Neural progenitor cell (in vitro differentiated cells): ENCODE results near the gene SLC26A8. TPM values are rescaled to one million over a fixed set of nuclear protein-coding genes. Genes with fewer than 3 reads are reported as not detected.
A peak's percentile ranks its signal among the peaks of the same experiment; 100 is the strongest.

Source experiments
- DNase-seq: peaks from one replicate; pipeline ENCODE4 v3.0.0-alpha.2; 2016; ENCODE audit warnings: low spot score
- H2AFZ ChIP-seq: fragments of 200-600 bp; sonication (generic); replicated peaks from 2 replicates; pipeline ENCODE4 v1.6.1; 2016; ENCODE audit warnings: antibody characterized with exemption
- H3F3A ChIP-seq: fragments of 200-600 bp; sonication (generic); 2 replicates; pipeline ENCODE4 v1.6.1; 2016; ENCODE audit warnings: antibody characterized with exemption, low read depth
- H3K27ac ChIP-seq: fragments of 200-600 bp; sonication (generic); 2 replicates; pipeline ENCODE4 v1.5.1; 2016; ENCODE audit warnings: mild to moderate bottlenecking
- H3K27me3 ChIP-seq: fragments of 200-600 bp; sonication (generic); 2 replicates; pipeline ENCODE4 v1.6.1; 2016; ENCODE audit warnings: mild to moderate bottlenecking, moderate library complexity
- H3K36me3 ChIP-seq: fragments of 200-600 bp; sonication (generic); 2 replicates; pipeline ENCODE4 v1.5.1; 2016
- H3K4me1 ChIP-seq: fragments of 200-600 bp; sonication (generic); 2 replicates; pipeline ENCODE4 v1.6.1; 2016; ENCODE audit warnings: mixed run types
- H3K4me2 ChIP-seq: fragments of 200-600 bp; sonication (generic); 2 replicates; pipeline ENCODE4 v1.6.1; 2016
- H3K4me3 ChIP-seq: fragments of 200-600 bp; sonication (generic); 2 replicates; pipeline ENCODE4 v1.5.1; 2016
- H3K79me2 ChIP-seq: fragments of 200-600 bp; sonication (generic); 2 replicates; pipeline ENCODE4 v1.6.1; 2016; ENCODE audit warnings: low read depth
- H3K9ac ChIP-seq: fragments of 200-600 bp; sonication (generic); 2 replicates; pipeline ENCODE4 v1.6.1; 2016
- H3K9me3 ChIP-seq: fragments of 200-600 bp; sonication (generic); 2 replicates; pipeline ENCODE4 v1.5.1; 2016; ENCODE audit warnings: low read depth
- H4K20me1 ChIP-seq: fragments of 200-600 bp; sonication (generic); 2 replicates; pipeline ENCODE4 v1.6.1; 2016; ENCODE audit warnings: low read depth
- H3K27ac Mint-ChIP-seq: 3 replicates; pipeline ENCODE4 v1.8.0; 2021; ENCODE audit warnings: mixed read lengths
- H3K27me3 Mint-ChIP-seq: 2 replicates; pipeline ENCODE4 v1.8.0; 2022; ENCODE audit warnings: low read depth, mild to moderate bottlenecking, inconsistent platforms, moderate library complexity, mixed read lengths; ENCODE audit not compliant: insufficient read depth
- H3K36me3 Mint-ChIP-seq: 3 replicates; pipeline ENCODE4 v1.8.0; 2021; ENCODE audit warnings: mixed read lengths
- H3K4me1 Mint-ChIP-seq: 3 replicates; pipeline ENCODE4 v1.8.0; 2021; ENCODE audit warnings: mixed read lengths
- H3K4me3 Mint-ChIP-seq: 3 replicates; pipeline ENCODE4 v1.8.0; 2021; ENCODE audit warnings: mild to moderate bottlenecking, moderate library complexity, mixed read lengths
- H3K9me3 Mint-ChIP-seq: 3 replicates; pipeline ENCODE4 v1.8.0; 2020; ENCODE audit warnings: mixed read lengths
- CTCF ChIP-seq: fragments of 200-600 bp; sonication (generic); IDR thresholded peaks from 2 replicates; pipeline ENCODE4 v1.5.1; 2017; ENCODE audit warnings: antibody characterized with exemption, mild to moderate bottlenecking
- EZH2 ChIP-seq: fragments of 200-600 bp; sonication (generic); IDR thresholded peaks from 2 replicates; pipeline ENCODE4 v1.6.1; 2017; ENCODE audit warnings: antibody characterized with exemption, mild to moderate bottlenecking, moderate library complexity
- EZH2phosphoT487 ChIP-seq: fragments of 200-600 bp; sonication (generic); IDR thresholded peaks from 2 replicates; pipeline ENCODE4 v1.6.1; 2017; ENCODE audit warnings: antibody characterized with exemption
- total RNA-seq: library from RNA; depleted of rRNA; stranded (reverse); fragments of >200 nt; gene quantifications from 2 replicates; pipeline ENCODE4 v1.2.3, GENCODE V29; 2015; ENCODE audit warnings: low replicate concordance

The SLC26A8 gene
- total RNA-seq, 1 donor from 2014 or later = 0.13 TPM

- Histone ChIP-seq H3F3A (peaks cover 14% of the 10 kb centered on the region), H3K9me3 (no peaks in the 10 kb centered on the region), H3K4me1 (peaks cover 44% of the 10 kb centered on the region), H3K9ac (no peak overlapping the region), H3K27me3 (no peaks in the 10 kb centered on the region), H3K27ac (no peak overlapping the region), H3K4me2 (peak overlapping the region; percentile 87), H2AFZ (peak overlapping the region; percentile 22), H3K36me3 (no peaks in the 10 kb centered on the region), H3K4me3 (peak overlapping the region; percentile 66), H4K20me1 (peaks cover 32% of the 10 kb centered on the region), H3K79me2 (peaks cover 33% of the 10 kb centered on the region)
- Mint-ChIP-seq H3K27ac (no peak overlapping the region), H3K4me3 (peak overlapping the region; percentile 90), H3K36me3 (peaks cover 4% of the 10 kb centered on the region), H3K4me1 (peaks cover 34% of the 10 kb centered on the region), H3K27me3 (no peaks in the 10 kb centered on the region), H3K9me3 (no peaks in the 10 kb centered on the region)
- no peak for DNase-seq
- no peak for TF ChIP-seq CTCF
- TF ChIP-seq EZH2 = no peak
- TF ChIP-seq EZH2phosphoT487 = no peak
Measured at GRCh38 chr6:35922139-35922554, 102.3 kb downstream of the SLC26A8 start.

GRCh38 chr6:35920793-35921732, 103.4 kb downstream of the SLC26A8 start, which contains the start of gene SRPK1:
TSS of gene SRPK1 (minus strand) at chr6:35921098. CDS start at chr6:35921056, 42 bp downstream.
- no peak within 1 kb of the TSS for H3K27ac ChIP-seq
- H3K4me1 Mint-ChIP-seq = peaks cover 36% of the 10 kb centered on the region
- TF ChIP-seq CTCF = no peak
- TF ChIP-seq EZH2 = no peak

GRCh38 chr6:35919827-35920751, 104.4 kb downstream of the SLC26A8 start:
- H2AFZ ChIP-seq = peak overlapping the region; percentile 26
- peak; percentile 29 for TF ChIP-seq EZH2phosphoT487
- TF ChIP-seq CTCF = no peak
- TF ChIP-seq EZH2 = no peak
- H3K79me2 ChIP-seq = peaks cover 54% of the 10 kb centered on the region

More at GRCh38 chr6:35920793-35921732, 103.4 kb downstream of the SLC26A8 start, which contains the start of gene SRPK1:
- peak within 1 kb of the TSS; percentile 33 for H3K9ac ChIP-seq
- peak within 1 kb of the TSS; percentile 95 for H3K27ac Mint-ChIP-seq
- H3K79me2 ChIP-seq = peaks cover 44% of the 10 kb centered on the region
- H3K4me3 ChIP-seq = peak within 1 kb of the TSS; percentile 66
- H3K27me3 ChIP-seq = no peaks in the 10 kb centered on the region
- H3K4me1 ChIP-seq = peaks cover 44% of the 10 kb centered on the region
- peaks cover 14% of the 10 kb centered on the region for H3F3A ChIP-seq
- DNase-seq = peak; percentile 96
- no peaks in the 10 kb centered on the region for H3K27me3 Mint-ChIP-seq
- H3K9me3 Mint-ChIP-seq = no peaks in the 10 kb centered on the region
- peaks cover 9% of the 10 kb centered on the region for H3K36me3 Mint-ChIP-seq
- H4K20me1 ChIP-seq = peaks cover 42% of the 10 kb centered on the region
- H3K9me3 ChIP-seq = no peaks in the 10 kb centered on the region
- H3K36me3 ChIP-seq = no peaks in the 10 kb centered on the region
- H2AFZ ChIP-seq = peak within 1 kb of the TSS; percentile 48
- H3K4me3 Mint-ChIP-seq = peak within 1 kb of the TSS; percentile 97
- peak within 1 kb of the TSS; percentile 87 for H3K4me2 ChIP-seq

More at GRCh38 chr6:35919827-35920751, 104.4 kb downstream of the SLC26A8 start:
- Histone ChIP-seq H3K36me3 (peaks cover 3% of the 10 kb centered on the region), H3K27me3 (no peaks in the 10 kb centered on the region), H3F3A (peaks cover 14% of the 10 kb centered on the region), H3K9me3 (no peaks in the 10 kb centered on the region), H3K4me3 (peak overlapping the region; percentile 66), H3K27ac (no peak overlapping the region), H3K9ac (peak overlapping the region; percentile 33), H4K20me1 (peaks cover 42% of the 10 kb centered on the region), H3K4me1 (peaks cover 38% of the 10 kb centered on the region), H3K4me2 (peak overlapping the region; percentile 87)
- H3K9me3 Mint-ChIP-seq = no peaks in the 10 kb centered on the region
- H3K27ac Mint-ChIP-seq = peak overlapping the region; percentile 94
- peaks cover 34% of the 10 kb centered on the region for H3K4me1 Mint-ChIP-seq
- no peaks in the 10 kb centered on the region for H3K27me3 Mint-ChIP-seq
- peak; percentile 62 for DNase-seq
- H3K4me3 Mint-ChIP-seq = peak overlapping the region; percentile 97
- peaks cover 13% of the 10 kb centered on the region for H3K36me3 Mint-ChIP-seq
